IPS DF 4.7 (cell line): Measurements from ENCODE around the gene HES1.
"Not testable (repeated sequence)": the region's sequence is repeated elsewhere in the genome, so short reads cannot be mapped to it uniquely, and the experiment has no call there.

Experiments
- DNase-seq: peaks from one replicate; pipeline ENCODE4 v3.0.0-alpha.2; 2013; ENCODE audit warnings: low spot score; ENCODE audit errors: extremely low read depth

HES1 gene

DNA sequence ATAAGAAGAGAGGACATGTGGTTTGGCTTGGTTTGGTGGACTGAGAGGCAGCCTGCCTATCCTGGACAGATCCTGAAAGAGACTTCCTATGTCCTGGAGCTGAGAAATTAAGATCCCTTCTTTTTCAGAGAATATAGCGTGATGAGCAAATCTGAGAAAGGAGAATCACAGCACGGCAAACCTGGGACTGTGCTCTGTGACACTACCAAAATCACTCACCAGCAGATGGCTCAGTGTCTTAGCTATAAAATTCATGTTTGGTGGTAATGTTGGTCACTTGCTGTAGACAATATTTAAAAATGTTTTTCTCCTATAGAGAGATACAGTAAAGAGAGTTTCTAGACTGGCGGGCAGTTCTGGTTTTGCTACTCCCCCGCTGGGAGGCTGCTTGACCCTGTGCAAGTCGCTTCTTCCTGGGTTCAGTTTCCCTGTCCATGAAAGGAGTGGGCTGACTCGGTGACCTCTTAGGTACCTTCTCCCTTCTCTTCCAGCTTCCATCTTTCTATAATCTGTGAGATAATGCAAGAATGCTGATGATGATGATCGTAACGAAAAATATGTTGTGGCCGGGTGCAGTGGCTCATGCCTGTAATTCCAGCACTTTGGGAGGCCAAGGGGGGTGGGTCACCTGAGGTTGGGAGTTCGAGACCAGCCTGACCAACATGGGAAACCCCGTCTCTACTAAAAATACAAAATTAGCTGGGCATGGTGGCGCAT is 7.6 kb upstream of the HES1 start:
- no peak for DNase-seq

DNA sequence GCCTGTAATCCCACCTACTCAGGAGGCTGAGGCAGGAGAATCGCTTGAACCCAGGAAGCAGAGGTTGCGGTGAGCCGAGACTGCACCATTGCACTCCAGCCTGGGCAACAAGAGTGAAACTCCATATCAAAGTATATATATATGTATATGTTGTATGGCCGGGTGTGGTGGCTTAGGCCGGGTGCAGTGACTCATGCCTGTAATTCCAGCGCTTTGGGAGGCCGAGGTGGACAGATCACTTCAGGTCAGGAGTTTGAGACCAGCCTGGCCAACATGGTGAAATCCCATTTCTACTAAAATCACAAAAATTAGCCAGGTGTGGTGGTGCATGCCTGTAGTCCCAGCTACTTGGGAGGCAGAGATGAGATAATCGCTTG is 7.0 kb upstream of the HES1 start:
- DNase-seq: not testable (repeated sequence)

DNA sequence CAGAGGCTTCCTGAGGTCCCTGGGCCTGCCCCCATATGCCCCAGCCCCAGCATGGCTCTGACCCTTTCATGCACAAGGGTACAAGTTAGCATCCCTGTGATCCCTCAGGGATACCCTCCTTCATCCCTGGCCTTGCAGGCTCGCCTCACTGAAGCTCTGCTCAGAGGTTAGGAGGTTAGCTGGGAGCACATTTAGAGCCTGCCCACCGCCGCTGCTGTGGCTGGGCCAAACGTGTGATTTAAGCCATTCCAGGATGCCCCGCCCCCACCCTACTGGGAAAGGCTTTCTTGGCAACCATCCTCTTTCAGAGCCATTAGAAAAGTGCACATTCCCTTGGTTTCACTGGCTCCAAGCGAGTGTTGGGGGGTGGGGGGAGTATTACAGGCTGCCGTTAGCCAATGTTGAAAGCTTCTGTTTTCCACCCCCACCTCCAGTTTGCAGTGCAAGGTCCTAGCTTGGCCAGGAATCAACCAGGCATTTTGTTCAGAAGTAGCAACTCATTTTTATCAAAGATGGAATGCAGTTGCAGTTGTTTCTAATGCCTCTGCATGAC is 6.3 kb upstream of the HES1 start:
- DNase-seq: no peak

DNA sequence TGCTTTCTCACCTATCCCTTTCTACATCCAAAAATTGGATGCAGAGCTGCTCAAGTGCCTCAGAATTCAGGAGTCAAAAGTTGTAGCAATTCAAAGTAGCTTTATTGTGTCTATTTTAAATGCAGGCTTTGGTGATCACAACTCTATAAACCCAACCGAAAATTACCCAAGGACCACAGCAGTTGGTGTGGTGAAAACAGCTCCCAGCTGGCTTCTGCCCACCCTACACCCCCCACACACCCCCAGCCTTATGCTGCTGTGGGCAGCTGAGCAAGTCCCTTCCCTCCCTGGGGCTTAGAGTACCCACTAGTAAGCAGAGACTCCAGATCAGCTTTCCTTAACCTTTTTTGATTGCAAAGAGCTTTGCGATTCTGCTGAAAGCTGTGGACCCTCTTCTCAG is 5.8 kb upstream of the HES1 start:
- DNase-seq: no peak

DNA sequence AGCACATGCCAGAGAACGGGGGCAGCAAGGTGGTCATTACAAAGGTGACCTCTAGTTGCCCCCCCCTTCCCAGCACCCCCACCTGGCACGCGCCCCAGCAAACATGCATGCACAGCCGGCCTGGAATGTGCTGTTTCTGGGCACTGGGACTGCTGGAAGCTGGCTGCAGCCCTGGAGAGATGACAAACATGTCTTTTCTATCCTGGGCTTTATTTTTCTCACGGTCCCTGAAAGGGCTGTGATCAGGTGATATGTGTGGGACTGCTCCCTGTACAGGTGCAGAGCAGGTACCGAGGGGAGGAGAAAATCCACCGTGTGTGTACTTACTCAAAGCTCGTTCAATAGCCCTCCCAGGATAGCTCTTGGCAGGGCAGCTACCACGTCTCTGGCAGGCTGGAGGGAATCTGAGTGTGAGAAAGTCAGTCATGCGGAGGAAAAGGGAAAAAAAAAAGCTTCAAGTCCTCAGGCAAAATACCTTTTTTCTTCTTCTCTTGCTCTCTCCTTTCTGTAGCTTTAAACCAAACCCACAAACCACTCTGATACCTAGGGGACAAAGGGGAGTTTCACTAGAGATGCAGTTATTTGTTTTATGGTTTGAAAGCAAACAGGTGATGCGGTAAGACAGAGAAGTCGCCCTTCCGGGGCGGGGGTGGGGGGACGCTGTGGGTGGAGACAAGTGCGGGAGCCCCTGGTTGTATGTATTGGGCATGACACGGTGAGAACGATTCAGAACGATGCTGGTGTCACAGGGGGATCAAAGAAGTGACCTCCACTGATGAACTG is 5.0 kb upstream of the HES1 start:
- no peak for DNase-seq

DNA sequence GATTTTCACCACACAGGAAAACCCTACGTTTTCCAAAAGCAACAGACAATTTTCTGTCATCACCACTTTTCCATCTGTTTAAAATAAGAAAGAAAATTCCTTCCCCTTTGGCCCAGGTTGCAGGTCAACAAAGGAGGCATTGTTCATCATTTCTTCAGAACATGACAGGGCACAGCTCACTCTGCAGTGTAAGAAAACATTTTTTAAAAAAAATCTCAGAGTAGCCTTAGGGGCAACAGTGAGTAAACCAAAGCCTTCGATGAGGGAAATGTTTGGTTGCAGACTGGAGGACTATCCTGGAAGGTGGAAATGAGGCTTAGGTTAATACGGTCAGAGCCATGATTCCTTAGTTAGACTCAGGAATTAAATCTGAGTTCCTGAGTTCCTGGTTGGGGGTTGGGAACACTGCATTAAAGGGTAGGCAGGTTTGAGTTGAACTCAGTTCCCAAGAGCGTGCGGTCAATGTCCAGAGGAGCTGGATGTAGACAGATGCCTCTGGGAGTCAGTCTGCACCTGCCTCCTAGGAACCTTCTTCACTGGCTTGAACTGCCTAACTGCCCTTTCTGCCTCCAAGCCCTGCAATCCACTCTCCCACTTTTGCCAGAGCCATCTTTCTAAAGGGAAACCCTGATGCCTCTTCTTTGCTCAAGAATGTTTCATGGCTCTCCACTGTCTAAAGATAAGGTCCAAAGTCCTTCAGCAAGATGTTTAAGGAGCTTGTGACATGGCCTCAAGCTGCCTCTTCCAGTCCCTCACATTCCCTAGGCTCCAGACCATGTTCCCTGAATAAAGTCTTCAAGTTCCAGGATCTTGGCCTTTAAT is 3.3 kb upstream of the HES1 start:
- no peak for DNase-seq

DNA sequence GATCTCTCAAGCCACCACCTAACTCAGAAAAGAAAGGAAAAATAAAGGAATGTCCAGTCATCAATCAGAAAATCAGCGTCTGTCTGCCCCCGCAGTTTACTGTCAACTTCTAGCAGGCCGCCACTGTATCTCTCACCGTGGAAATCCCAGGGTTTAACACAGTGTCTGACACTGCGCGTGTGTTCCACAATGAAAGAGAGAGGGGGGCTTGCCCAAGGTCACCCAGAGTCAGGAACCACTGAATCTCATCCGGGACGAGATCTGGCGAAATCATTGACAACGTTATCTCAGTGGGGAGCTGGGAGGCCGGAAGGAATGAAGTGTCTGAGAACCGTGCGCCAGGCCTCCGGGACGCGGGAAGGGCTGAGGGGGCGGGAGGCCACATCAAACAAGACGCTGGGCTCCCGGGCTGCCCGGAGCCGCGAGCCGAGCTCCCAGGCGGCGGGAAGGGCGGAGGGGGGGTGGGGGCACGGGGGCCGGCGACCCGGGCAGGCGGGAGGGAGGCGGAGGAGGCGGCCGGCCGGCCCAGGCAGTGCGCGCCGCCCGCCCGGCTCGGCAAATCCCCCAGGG is 2.2 kb upstream of the HES1 start:
- DNase-seq: no peak

DNA sequence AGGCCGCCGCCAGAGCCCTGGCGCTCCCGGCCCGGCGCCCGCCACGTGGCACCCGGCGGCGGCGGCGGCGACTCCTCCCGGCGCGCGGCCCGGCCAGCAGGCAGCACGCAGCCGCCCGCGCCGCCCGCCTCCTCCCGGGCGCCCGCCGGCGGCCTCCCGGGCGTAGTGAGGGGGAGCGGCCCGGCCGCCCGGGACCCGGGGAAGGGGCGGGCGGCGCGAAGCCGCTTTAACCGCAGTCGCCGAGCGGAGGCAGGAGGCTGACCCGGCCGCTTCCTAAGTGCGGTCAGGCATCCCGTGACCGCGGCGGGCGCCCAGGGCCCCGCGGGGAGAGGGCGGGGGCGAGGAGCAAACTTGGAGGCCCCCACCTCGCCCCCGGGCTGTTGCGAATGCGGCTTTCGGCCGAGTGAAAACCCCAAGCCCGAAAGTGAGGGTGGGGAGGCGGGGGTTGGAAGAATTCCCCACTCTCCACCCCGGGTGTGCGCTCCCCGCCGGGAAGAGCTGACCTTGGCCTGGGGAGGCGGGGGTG is 1.7 kb upstream of the HES1 start:
- DNase-seq: no peak

DNA sequence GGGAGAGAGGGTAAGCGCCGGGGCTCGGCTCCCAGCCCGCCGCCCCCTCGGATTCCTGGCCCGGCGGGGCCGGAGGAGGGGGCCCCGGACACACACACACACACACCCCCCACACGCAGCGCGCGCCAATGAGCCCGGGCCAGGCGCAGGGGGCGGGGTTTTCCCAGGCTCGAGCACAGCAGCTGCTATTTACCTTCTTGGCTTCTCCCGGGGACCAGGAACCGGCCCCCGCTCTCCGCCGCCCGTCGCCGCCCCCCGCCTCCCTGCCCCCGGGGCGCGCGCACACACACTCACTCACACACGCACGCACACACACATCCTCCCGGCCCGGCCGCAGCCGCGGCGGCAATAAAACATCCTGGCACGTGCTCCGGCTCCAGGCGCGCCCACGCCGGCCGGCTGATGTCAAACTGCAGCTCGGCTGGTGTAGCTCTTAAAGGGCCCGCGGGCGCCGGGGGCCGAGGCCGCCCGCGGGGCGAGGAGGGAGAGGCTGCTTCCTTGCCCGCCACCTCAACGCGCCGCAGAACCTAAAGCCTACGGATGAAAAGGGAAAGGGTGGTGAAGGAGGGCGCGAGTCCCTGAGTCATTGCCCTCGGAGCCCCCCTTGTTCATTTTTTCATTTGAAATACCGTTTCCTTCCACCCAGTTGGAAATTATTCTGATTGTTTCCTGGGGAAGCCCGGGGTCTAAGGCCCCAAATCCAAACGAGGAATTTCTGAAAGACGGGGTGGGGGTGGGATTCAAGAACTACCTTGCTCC is 1.0 kb upstream of the HES1 start:
- no peak for DNase-seq

DNA sequence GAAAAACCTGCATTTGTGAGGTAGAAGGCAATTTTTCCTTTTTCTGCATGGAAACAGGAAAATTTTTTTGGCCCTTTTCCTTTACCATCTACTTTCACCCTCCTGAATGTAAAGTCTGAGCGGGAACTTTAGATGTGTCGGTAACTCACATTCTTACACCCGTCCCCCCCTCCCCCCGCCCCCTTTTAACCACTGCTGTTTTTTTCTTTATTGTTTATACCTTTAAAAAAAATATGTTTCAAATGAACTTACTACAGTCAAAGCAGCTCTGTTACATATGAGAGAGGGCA is 487 bp upstream of the HES1 start:
- DNase-seq: no peak

DNA sequence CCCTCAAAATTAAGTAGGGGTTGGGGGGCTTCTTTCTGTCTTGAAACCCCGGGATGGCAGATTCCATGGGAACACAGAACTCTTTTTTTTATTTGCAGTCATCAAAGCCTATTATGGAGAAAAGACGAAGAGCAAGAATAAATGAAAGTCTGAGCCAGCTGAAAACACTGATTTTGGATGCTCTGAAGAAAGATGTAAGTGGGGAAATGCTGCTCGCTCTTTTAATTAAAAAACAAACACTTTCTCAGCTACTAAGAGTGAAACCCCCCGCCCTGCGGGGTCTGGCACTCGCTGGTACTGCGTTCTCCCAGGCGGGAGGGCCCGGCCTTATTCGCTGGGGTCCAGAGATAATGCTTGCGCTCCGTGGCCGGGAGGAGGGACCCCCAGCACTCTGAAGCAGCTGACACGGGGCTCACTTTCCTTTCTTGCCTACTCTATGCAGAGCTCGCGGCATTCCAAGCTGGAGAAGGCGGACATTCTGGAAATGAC is 615 bp downstream of the HES1 start:
- no peak for DNase-seq

DNA sequence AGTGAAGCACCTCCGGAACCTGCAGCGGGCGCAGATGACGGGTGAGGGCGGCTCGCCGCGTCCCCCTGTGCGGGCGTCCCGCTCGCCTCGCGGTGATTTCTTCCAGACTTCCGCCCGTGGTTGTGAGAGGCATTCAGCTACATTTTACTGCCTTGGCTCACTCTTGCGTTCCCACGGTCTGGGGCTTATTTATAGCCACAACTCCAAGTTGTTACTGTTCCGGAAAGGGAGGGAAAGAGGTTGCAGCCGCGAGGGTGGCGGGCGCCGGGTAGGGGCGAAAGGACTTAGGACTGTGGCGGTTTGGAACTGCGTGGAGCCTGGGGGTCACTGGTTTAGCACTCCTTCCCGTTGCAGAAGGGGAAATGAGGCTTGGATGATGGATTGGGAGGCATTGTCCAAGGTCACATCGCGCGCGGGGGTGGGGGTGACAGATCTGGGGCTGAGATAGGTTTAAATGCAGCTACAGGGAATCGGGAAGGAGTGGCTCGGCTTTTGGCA is 1.1 kb downstream of the HES1 start:
- DNase-seq: no peak

DNA sequence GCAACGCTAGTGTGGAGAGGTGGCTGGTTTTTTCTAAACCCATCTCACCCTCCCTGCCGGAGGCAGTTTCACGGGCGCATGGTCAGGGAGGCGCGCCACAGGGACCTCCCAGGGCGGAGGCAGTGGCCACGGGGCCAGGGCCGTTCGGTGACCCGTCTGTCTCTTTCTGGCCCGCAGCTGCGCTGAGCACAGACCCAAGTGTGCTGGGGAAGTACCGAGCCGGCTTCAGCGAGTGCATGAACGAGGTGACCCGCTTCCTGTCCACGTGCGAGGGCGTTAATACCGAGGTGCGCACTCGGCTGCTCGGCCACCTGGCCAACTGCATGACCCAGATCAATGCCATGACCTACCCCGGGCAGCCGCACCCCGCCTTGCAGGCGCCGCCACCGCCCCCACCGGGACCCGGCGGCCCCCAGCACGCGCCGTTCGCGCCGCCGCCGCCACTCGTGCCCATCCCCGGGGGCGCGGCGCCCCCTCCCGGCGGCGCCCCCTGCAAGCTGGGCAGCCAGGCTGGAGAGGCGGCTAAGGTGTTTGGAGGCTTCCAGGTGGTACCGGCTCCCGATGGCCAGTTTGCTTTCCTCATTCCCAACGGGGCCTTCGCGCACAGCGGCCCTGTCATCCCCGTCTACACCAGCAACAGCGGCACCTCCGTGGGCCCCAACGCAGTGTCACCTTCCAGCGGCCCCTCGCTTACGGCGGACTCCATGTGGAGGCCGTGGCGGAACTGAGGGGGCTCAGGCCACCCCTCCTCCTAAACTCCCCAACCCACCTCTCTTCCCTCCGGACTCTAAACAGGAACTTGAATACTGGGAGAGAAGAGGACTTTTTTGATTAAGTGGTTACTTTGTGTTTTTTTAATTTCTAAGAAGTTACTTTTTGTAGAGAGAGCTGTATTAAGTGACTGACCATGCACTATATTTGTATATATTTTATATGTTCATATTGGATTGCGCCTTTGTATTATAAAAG is 1.8 kb downstream of the HES1 start:
- no peak for DNase-seq

DNA sequence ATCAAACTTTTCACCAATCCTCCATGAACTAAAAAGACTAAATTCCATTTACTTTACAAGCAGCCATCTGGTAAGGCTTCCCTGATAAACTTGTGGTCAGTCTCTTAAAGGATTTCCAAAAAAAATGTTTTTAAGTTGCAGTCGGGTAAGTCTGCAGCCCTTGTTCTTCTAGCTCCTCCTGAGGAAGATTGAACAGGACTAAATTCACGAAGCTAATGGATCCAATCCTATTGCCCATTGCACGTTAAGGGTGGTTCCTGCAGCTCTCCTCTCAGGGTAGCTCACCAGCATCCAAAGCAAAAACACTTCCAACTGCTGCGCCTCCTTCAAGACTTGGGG is 2.8 kb downstream of the HES1 start:
- DNase-seq: no peak

DNA sequence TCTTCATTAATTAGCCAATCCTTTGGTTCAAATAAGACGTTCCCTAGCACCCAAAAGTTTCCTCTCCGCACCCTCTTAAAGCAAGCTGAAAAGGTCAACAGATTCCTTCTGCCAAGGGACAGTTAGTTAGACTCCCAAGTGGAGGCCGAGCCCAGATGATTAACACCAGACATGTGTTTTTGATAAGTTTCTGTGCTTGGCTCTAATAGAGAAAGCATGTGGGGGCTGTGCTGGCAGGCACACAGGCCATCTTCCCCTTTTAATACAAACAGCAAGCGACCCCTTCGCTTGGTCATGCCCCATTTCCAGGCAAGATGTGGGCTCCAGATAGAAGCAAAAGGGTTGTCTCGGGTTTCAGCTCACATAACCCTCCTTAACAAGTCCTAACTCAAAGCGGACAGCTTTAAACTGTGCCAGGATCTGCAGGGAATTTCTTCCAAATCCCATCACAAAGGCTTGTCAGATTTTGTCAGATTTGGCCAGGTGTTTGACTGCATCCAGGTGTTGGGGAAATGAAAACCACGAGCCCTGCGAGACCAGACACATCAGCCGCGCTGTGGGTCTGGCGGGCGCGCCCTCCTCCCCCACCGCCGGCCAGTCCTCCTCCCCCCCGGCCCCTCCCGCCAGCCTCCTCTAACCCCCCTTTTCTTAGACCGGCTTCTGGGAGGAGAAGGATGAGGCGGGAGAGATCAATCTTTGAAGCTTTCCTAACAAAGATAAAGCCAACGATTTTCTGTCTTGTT is 3.3 kb downstream of the HES1 start:
- DNase-seq: no peak

DNA sequence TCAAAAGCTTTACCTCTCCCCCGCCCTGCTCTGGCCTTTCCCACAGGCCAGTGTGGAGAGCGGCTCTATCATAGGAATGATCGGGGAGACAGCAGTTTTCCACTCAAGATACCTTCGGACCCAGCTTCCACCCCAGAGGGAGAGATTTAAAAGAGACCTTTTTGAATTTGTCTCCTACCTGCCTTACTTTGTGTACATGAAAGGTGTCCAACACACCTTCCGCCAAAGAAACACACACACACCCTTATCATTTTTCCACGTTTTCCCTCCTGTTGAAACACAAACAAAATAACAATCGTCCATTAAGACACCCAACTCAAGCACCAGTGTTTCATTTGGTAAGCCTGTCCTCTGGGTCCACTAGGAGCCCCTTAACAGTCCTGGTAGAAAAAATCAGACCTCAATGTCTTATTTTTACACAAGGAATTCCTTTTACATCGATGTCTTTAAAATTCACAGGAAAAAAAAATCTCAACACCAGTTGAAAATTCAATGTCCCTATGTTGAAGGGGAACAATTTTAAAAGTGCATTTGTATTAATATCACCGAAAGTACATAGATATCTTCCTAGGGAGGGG is 4.0 kb downstream of the HES1 start:
- no peak for DNase-seq

DNA sequence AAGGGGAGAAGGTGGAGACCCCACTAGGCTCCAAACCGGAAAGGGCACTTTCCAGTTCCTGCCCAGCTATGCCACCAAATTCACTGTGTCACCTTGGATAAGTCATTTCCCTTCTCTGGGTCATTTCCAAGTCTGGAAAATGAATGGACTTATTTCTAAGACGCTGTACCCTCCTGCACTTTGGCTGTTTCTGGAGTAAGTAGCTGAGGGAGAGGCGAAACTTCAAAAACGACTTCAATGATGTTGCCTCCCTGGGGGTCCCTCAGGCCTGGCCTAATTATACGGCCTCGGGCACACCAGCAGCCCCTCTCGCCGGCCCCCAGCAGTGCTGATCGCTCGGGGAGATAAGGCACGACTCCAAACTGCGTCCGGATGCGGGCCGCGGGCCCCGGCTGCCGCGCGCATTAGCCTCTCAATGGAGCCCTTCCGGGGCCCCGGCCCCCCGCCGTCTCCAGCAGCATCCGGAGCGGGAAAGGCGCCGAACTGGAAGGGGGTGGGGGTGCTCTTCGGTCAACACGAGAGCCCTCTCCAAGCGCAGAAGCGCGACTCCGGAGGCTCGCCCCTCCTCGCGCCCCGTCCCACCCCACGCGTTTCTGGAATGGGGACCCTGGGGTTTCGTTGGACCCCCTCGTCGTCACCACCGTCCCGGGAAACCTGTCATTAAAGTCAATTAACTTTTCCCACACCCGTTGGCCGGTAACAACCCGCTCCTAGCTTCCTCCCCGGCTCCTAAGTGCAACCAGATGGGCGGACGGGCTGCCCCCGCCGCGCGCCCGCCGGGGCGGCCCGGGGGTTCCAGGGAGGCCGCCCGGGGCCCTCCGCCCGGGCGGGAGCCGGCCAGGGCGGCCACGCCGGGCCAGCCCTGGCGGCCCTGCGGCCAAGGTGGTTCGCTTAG is 4.8 kb downstream of the HES1 start:
- no peak for DNase-seq
